ENCODE results near the gene PCBD1. TPM values are rescaled to one million over a fixed set of nuclear protein-coding genes. Genes with fewer than 3 reads are reported as not detected.
A peak's percentile ranks its signal among the peaks of the same experiment; 100 is the strongest.

The PCBD1 gene
- total RNA-seq, 1 donor from 2014 or later, result 36.8 TPM

- TF ChIP-seq POLR2AphosphoS5 (IDR thresholded peaks at IDR 0.05; ENCODE audit: insufficient read depth in 1 of 2, low read depth in 1 of 2) (no peak), POLR2A (IDR thresholded peaks at IDR 0.05) (no peak)
- TF ChIP-seq, protein P1, sequence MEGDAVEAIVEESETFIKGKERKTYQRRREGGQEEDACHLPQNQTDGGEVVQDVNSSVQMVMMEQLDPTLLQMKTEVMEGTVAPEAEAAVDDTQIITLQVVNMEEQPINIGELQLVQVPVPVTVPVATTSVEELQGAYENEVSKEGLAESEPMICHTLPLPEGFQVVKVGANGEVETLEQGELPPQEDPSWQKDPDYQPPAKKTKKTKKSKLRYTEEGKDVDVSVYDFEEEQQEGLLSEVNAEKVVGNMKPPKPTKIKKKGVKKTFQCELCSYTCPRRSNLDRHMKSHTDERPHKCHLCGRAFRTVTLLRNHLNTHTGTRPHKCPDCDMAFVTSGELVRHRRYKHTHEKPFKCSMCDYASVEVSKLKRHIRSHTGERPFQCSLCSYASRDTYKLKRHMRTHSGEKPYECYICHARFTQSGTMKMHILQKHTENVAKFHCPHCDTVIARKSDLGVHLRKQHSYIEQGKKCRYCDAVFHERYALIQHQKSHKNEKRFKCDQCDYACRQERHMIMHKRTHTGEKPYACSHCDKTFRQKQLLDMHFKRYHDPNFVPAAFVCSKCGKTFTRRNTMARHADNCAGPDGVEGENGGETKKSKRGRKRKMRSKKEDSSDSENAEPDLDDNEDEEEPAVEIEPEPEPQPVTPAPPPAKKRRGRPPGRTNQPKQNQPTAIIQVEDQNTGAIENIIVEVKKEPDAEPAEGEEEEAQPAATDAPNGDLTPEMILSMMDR (IDR thresholded peaks at IDR 0.05), result no peak
- no peak for DNase-seq (ENCODE audit: extremely low spot score in 2 of 2)
- no peaks in the 10 kb centered on the region for H3K36me3 ChIP-seq
- H3K27me3 ChIP-seq, result no peaks in the 10 kb centered on the region
- H3K27ac ChIP-seq, result no peak overlapping the region
- no peaks in the 10 kb centered on the region for H3K9me3 ChIP-seq
- no peak overlapping the region for H3K4me3 ChIP-seq
- intact Hi-C loops (cut with DNase I), result no loop called here
- no peaks in the 10 kb centered on the region for H3K4me1 ChIP-seq
Observed at GRCh38 chr10:70934701-70935100, 46.3 kb upstream of the PCBD1 start.

DNA sequence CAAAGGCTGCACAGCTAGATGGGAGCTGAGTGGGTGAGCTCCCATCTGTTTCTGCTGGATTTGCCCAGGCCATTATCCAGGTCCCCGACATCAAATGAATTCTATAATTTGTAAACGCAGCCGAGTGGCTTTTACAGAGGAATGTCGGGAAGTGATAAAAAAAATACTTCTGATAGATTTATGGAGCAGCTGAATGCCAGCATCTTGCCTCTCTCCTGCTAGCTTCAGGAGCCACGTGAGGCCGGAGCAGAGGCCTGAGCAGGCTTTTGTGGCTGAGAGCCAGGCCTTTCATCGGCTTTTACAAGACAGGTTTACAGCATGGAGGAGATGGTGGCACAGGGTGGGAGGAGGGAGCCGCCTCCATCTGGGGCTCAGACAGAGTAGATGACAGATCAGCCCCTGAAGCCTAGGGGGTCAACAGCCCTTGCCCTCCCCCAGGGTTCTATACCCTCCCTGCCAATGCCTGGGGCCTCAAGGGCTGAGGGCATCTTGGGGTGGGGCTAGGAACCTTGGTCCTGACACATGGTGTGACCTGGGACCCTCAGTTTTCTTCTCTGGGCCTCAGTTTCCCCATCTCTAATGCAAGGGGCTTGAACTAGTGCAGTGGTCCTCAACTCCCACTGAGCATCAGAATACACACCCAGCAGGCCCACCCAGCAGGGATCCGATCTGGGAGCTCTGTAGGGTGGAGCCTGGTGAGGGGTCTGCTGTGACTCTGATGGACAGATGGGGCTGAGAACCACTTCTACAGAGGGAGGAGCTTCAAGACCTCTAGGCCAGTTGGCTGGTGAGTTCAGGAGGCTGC, 44.2 kb upstream of the PCBD1 start:
- Histone ChIP-seq H3K9me3 (no peaks in the 10 kb centered on the region), H3K27me3 (no peaks in the 10 kb centered on the region), H3K36me3 (no peaks in the 10 kb centered on the region), H3K27ac (no peak overlapping the region), H3K4me3 (no peak overlapping the region), H3K4me1 (no peaks in the 10 kb centered on the region)
- no peak for DNase-seq (ENCODE audit: extremely low spot score in 2 of 2)
- TF ChIP-seq POLR2AphosphoS5 (IDR thresholded peaks at IDR 0.05; ENCODE audit: insufficient read depth in 1 of 2, low read depth in 1 of 2) (peak in 1 of 2 donors; percentile 58), POLR2A (IDR thresholded peaks at IDR 0.05) (no peak)
- intact Hi-C loops (cut with DNase I), result no loop called here

GRCh38 chr10:70931168-70931815, 42.9 kb upstream of the PCBD1 start:
- intact Hi-C loops (cut with DNase I), result no loop called here
- no peak overlapping the region for H3K27ac ChIP-seq
- H3K4me3 ChIP-seq, result no peak overlapping the region
- H3K4me1 ChIP-seq, result no peaks in the 10 kb centered on the region
- TF ChIP-seq, protein P1 (IDR thresholded peaks at IDR 0.05), result no peak
- TF ChIP-seq POLR2A (IDR thresholded peaks at IDR 0.05) (no peak), POLR2AphosphoS5 (IDR thresholded peaks at IDR 0.05; ENCODE audit: insufficient read depth in 1 of 2, low read depth in 1 of 2) (no peak)
- no peaks in the 10 kb centered on the region for H3K36me3 ChIP-seq
- no peaks in the 10 kb centered on the region for H3K9me3 ChIP-seq
- no peak for DNase-seq (ENCODE audit: extremely low spot score in 2 of 2)
- no peaks in the 10 kb centered on the region for H3K27me3 ChIP-seq

DNA sequence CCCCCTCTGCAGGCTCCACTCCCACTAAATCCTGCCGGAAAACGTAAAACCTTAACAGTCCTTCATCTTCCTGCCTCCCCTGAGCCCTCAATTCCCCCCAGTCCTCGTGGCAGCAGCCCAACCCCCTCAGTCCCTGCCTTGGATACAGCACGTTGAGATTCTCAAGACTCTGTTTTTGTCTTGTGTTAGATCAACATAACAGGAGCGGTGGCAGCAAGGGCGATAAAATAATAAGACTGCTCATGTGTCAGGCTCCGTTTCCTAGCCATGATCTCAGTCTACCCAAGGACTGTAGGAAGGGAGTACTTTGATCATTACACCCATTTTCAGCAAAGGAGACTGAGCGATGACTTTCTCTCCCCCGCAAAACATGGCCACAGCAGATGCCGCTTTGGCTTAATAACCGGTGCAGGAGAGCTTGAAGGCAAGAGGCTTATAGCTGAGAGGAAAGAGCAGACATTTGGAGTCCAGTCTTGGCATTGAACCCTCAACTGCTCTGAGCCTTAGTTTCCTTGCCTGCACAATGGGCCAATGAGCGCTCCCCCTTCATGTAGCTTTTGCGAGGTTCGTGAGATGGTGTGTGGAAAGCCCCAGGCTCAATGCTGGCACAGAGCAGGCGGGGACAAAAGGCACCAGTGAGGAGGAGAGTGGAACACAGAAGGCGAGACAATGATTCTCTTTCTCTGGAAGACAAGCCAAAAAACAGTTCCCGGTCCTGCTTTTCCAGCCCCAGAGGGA, 42.1 kb upstream of the PCBD1 start:
- Histone ChIP-seq H3K36me3 (no peaks in the 10 kb centered on the region), H3K4me1 (no peaks in the 10 kb centered on the region), H3K4me3 (no peak overlapping the region), H3K27me3 (no peaks in the 10 kb centered on the region), H3K27ac (no peak overlapping the region), H3K9me3 (no peaks in the 10 kb centered on the region)
- intact Hi-C loops (cut with DNase I), result no loop called here
- no peak for DNase-seq (ENCODE audit: extremely low spot score in 2 of 2)
- TF ChIP-seq POLR2A (IDR thresholded peaks at IDR 0.05) (no peak), POLR2AphosphoS5 (IDR thresholded peaks at IDR 0.05; ENCODE audit: insufficient read depth in 1 of 2, low read depth in 1 of 2) (no peak)
- TF ChIP-seq, protein P1 (IDR thresholded peaks at IDR 0.05), result no peak

GRCh38 chr10:70928140-70928539, 39.8 kb upstream of the PCBD1 start:
- Histone ChIP-seq H3K36me3 (no peaks in the 10 kb centered on the region), H3K27me3 (no peaks in the 10 kb centered on the region), H3K9me3 (no peaks in the 10 kb centered on the region), H3K27ac (no peak overlapping the region), H3K4me1 (no peaks in the 10 kb centered on the region), H3K4me3 (no peak overlapping the region)
- intact Hi-C loops (cut with DNase I), result loop anchor here (5.0 to 10.0 kb wide), 2 partner anchors 277 to 359 kb away; no protein-coding TSS in a partner anchor
- no peak for DNase-seq (ENCODE audit: extremely low spot score in 2 of 2)
- no peak for TF ChIP-seq POLR2A (IDR thresholded peaks at IDR 0.05)
- TF ChIP-seq, protein P1 (IDR thresholded peaks at IDR 0.05), result no peak
- TF ChIP-seq POLR2AphosphoS5 (IDR thresholded peaks at IDR 0.05; ENCODE audit: insufficient read depth in 1 of 2, low read depth in 1 of 2), result no peak

All from vagina (tissue), 2 donors.